ENCODE results near the gene GJA9.
"Not testable (repeated sequence)": the region's sequence is repeated elsewhere in the genome, so short reads cannot be mapped to it uniquely, and the experiment has no call there.

GJA9 gene

DNA sequence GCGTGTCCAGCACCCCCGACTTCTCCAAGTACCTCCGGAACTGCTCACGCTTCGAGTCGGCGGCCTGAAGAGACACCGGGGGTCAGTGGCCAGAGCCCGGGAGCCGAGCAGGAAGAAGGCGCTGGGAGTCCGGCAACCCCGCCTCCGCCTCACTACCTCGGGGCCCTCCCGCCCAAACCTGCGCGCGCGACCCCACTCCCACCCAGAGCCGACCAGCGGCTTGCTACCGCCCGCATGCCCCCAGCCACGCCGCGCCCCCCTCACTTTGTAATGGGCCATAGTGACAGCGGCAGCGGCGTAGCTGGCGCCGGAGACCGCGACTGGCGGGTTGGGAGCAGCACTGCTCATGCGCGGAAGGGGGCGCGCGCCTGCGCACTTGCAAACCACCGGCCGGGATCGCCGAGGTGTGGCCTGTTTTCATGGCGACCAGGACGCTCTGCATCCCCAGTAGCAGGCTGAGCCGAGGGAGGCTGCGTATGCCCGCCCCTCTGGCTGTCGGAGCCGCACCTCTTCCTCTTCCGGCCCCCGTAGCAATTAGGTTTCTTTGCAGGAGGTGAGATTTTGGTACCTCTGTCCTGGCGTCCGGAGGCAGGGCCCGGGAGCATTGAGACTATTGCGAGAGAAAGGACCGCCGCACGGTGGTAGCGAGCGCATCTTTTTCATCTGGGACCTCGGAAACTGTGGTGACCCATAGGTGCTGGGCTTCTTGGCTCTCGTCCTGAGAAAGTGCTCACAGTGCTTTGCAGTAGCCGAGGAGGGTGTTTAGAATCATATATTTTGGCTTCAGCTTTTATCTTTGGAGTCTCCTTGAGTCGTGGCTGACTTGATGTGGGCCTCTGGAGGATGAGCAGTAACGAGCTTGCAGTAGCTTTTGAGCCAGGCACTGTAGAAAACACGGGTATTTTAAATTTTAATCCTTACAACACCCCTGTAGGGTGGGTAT is 8.1 kb downstream of the GJA9 start, which contains the start of gene MYCBP:
Gene MYCBP (minus strand): TSS at position 322 of the 943 bp plus-strand sequence. CDS start 43 bp downstream, at position 279.
- peak; percentile 94 for DNase-seq

DNA sequence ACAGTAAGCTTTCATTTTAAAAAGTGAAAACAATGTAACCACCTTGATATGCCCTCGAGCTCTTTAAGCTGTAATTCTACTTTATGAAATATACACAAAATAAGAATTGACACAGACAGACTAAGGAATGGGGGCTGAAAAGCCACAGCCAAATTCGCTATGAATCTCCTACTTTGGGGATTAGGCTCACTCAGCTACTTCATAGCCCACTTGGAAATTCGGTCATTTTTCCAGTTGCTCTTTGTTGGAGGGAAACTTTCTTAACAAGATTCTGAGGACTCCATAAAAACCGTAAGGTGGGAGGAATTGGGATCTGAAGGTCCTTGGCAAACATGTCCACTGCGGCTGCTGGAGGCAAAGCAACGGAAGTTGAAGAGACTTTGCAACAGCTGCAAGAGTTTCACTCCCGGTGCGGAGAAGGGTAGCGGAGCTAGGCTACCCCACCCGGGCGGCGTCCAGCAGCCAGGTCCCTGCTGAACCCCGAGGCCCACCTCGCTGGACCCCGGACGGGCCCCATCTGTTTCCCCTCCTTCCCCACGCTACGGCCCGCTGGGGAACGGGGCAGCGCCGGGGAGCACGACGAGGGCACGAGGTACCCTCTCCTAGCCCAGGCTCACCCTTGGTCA is 8.9 kb downstream of the GJA9 start:
- peak; percentile 16 for DNase-seq

DNA sequence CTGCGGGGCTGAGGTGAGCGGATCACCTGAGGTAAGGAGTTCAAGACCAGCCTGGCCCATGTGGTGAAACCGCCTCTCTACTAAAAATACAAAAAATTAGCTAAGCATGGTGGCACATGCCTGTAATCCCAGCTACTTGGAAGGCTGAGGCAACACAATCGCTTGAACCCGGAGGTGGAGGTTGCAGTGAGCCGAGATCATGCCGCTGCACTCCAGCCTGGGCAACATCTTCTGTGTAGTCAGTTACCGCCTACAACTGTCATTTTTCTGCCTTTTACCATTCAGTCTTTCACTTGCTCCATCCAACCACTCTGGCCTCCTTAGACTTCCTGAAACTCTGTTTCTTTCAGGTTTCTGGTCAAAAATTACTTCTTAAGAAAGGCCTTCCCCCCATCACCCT is 10.4 kb downstream of the GJA9 start:
- no peak for DNase-seq

DNA sequence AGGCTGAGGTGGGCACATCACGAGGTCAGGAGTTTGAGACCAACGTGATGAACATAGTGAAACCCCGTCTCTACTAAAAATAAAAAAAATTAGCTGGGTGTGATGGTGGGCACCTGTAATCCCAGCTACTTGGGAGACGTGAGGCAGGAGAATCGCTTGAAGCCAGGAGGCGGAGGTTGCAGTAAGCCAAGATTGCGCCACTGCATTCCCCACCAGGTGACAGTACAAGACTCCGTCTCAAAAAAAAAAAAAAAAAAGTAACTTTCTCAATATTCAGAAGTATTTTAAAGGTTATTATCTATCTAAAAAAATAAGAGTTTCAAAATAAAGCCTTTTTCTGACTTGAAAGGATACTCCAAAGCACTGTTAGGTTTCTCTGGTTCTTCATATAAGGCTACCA is 14.2 kb downstream of the GJA9 start:
- no peak for DNase-seq

DNA sequence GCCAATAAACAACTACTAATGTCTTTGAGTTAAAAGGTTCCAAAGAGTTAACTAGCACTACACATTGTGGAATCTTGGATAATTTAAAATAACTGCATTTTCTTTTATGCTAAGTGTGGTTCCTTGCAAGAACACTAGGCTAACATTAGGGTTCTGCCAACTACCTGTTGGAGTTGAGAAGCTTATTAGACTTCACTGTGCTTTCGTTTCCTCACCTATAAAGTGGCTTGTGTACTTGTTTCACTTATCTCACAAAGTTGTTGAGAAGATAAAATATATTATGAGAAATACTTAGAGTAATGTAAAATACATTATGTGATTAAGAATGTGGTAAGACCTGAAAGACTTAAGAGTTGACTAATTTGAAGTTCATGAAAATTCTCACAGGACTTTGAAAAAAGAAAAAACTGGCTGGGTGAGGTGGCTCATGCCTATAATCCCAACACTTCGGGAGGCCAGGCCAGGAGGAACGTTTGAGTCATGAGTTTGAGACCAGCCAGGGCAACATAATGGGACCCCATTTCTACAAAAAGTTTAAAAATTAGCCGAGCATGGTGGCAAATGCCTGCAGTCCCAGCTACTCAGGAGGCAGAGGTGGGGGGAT is 16.2 kb downstream of the GJA9 start:
- DNase-seq = no peak

DNA sequence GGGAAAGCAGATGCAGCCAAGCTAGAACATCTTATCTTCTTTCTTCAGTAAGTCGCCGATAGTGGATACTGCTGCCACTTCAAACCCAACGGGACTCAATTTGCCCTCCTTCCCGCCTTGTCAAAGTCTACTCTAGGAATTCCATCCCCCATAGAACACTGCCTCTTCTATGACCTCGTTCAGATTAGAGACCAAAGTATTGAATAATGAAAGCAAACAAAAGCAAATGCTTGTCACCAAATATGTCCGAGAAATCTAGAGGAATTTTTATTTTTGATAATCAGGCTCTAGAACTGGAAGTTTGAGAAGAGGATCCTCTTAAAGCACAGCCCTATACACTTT is 21.0 kb downstream of the GJA9 start:
- no peak for DNase-seq

DNA sequence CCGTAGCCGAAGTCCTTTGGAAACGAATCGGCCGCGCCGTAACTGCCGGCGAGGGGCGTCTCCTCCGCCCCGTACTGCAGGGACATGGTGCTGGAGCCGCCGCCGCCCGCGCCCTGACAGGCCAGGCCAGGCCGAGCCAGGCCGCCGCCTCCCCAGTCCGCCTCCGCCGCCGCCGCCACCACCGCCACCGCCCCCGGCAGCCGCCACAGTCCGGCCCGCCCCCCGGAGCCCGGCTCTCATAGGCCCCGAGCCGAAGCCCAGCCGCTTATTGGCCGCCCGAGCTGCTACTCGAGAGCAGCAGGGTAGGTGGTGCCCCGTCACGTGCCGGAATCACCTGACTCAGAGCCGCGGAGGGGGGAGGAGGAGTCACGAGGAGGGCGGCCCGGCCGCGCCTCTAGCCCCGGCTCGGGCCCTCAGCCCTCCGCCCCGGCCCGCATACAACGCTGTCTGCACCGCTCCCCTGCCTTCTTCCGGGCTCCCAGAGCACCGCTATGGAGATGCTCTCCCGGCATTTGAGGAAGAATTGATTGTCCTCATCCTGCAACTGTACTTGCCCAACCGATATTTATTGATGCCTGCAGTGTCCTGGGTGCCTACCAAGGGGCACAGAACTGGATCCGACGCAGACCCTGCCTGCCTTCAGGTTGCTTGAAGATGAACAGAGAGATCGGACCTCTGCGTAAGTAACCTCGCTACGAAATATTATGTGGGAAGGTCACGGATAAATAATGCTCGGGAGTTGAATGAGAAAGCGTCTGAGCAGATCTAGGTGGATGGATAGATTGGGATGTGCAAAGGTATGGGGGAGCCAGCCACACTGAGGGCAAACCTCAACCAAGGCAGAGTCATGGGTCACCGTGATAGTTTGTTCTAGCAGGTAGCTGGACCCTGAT is 21.6 kb downstream of the GJA9 start, which contains the start of gene RRAGC:
Gene RRAGC (minus strand): TSS at position 212 of the 893 bp plus-strand sequence. CDS start 126 bp downstream, at position 86.
- peak; percentile 99 for DNase-seq

DNA sequence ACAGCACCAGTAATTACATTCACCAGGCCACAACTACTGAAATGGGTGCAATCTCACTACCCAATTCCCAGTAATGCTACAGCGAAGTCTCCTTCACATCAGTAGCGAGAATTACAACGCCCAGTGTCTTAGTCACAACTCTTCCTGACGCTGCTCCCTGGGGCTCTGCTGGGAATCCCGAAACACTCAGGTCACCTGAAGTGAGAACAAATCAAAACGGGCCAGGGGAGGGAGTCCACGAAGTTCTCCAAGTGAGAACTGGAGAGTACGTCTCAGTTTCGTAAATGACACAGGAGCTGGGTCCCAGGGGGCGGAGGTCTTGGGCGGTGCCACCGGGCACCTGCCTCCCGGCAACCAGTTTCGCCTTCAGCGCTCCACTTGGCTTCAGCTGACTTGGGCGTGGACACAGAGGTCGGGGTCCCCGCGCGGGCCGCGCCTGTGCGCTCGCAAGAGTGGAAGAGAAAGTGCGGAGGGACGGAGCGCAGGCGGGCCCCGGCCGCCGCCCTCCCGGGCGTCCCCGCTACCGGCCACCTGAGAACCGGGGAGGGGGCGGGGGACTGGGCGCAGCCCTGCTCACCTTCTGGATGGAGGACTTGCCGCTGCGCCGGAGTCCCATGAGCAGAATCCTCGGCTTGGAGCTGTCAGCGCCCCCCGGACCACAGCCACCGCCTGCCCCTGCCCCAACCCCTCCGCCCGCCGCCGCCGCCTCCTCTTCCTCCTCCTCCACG is 22.4 kb downstream of the GJA9 start:
- peak; percentile 58 for DNase-seq

DNA sequence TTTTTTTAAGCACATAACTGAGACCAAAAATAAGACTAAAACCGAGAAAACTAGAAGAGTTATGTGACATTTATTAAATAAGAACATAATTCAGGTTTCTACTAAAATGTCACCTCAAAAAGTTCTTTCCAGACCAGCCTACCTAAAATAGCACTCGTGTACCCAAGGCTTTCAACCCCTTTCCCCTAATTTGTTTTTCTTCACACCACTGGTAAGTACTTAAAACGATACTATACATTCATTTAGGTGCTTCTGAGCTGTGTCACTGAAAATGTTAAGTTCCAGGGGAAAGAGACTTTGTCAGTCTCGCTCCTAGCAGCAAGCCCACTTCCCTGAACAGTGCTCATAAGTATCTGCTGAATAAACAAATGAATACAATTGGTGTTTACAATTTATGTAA is 28.6 kb downstream of the GJA9 start:
- no peak for DNase-seq

DNA sequence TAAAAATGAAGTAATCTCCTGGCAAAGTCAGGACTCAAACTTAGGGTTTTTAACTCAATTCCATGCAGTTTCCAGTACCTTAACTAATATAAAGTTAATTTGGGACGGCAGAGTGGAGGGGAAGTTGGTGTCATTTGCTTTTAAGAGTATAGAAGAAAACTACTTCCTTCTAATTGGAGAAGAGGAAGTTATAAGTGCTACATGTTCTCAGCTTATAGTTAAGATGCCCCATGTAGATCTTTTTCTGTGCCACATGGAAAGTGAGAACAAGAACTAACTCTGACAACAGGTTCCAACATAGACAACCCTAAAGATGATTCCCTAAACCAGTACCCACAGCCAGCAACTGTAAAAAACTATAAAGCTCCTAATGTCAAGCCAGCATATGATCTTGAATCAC is 33.3 kb downstream of the GJA9 start:
- no peak for DNase-seq

DNA sequence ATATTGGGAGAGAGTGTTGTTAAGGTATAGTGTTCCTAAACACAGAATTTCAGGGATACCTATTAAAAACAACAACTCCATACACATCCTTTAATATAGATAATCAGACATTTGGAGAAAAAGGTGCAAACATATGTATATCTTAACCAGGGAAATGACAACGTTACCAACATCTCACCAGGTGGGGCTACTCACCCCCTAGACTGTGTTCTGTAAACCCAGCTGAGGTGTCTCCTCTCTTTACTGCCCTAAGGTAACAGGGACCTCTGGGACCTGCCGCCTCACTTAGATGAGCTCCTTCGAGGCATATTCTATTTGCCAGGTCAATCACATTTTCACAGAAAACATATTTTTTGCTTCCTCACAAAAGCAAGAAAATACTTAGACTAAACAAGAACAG is 35.2 kb downstream of the GJA9 start:
- no peak for DNase-seq

DNA sequence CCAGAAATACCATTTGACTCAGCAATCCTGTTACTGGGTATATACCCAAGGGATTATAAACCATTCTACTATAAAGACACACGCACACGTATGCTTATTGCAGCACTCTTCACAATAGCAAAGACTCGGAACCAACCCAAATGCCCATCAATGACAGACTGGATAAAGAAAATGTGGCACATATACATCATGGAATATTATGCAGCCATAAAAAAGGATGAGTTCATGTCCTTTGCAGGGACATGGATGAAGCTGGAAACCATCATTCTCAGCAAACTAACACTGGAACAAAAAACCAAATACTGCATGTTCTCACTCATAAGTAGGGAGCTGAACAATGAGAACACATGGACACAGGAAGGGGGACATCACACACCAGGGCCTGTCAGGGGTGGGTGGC is 36.3 kb downstream of the GJA9 start:
- not testable (repeated sequence) for DNase-seq

DNA sequence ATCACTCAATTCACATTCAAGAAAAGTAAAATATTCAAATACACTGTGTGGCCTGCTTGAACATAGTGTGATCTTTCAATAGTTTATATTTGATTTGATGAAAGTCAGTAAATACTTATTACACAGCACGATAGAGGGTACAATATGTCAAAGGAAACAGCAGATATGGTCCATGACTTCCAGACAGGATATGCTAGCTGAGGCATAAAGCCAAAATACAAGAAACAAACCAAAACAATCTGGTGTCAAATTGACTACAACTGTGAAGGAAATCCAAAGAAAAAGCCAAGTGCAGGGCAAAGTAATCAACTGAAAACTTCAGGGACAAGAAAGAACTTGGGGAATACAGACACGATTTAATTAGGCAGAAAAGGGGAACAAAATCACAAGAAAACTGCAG is 41.1 kb downstream of the GJA9 start:
- no peak for DNase-seq

DNA sequence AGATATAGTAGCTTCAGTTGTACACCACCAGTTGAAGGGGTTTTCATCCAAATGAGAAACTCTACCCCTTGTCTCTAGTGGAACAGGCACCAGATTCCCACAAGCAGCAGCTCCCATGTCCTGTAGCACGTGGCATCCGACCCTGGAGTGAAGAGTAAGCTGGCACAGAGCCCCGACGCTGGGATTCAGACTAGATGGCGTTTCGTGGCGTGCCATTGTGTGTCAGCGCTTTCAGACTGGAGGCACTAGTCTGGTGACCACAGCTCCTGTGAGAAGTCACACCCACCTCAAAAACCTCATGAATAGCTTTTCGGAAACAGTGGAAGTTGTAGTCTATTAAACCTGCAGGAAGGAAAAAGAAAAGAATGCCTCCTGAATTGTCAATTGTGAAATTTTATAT is 42.0 kb downstream of the GJA9 start:
- no peak for DNase-seq

DNA sequence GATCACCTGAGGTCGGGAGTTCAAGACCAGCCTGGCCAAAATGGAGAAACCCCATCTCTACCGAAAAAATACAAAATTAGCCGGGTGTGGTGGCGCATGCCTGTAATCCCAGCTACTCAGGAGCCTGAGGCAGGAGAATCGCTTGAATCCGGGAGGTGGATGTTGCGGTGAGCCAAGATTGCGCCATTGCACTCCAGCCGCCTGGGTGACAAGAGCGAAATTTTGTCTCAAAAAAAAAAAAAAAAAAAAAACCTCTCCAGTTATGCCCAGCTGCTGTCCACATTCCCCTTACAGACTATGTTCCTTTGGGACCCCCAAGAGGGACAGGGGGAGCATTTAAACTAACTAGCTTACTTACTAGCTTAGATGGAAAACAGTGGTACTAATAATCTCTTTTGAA is 45.1 kb downstream of the GJA9 start:
- not testable (repeated sequence) for DNase-seq

DNA sequence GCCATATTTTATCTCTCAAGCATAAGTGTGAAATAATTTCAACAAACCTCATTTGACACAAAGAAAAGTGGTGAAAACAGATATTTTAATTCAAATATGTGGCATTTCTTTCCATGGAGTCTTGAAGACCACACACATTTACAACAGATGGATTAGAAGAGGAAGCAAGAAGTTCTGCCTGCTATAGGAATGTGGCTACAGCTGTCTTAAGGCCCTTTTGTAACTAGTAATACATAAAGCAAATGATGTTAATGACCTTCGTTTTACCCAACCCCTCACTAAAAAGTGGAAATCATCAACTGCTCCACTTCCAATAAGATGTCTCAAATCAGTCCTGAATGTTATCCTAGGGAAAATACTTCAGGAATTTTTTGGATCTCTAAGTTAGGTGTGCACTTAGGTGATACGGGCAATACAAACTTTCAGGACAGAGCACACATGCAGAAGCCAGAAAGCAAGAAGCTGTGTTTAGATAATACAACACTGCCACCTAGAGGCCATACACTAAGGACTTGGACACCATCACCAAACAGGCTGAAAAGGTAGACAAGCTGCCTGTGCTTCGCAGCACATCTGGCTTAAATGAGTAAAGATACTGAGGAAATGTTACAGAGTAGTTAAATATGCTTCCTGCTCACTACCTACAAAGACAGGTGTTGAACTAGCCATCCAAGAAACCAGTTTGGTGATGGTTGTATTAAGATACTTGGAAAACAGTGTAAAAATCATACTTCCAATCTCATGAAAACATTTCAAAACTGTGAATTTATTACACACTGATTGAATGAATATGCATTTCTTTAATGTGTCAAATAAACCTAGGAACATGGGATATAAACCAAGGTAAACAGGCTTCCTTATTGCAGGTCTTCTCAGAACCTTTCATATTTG is 46.2 kb downstream of the GJA9 start:
- peak; percentile 75 for DNase-seq

DNA sequence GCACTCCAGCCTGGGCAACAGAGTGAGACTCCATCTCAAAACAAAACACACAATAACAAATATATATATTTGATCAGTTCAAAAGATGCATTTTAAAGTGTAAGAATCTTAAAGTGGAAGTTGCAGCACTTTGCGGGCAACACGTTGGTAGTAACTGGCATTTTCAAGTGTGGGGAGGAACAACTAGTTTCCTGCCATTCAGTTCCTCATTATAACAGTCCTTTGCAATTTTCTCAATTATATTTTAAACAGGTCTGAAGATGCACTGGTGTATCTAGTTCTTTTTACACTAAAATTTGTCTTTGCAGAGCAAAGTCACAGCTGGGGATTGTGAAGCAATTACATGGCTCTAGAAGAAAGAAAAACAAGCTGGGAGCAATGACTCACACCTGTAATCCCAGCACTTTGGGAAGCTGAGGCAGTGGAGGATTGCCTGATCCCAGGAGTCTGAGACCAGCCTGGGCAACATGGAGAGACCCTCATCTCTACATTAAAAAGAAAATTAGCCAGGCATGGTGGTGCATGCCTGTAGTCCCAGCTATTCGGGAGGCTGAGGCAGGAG is 47.1 kb downstream of the GJA9 start:
- DNase-seq = no peak

DNA sequence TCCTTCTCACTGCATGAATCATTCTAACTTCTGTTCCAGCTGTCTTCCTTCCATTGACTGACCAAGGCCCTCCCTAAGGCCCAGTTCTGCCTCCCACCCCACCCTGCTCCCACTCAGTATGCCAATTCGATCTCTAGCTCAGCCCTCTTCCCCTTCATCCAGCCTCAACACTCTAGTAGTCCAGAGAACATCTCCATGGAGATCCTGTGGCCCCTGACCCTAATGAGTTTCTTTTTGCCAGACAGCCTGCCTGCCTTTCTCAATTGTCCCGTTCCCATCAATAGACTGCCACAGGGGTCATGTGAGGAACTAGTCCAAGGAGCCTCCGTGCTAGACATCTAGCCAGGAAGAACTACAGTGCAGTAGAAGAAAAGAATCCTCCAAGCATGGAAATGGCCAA is 48.2 kb downstream of the GJA9 start:
- DNase-seq = no peak

DNA sequence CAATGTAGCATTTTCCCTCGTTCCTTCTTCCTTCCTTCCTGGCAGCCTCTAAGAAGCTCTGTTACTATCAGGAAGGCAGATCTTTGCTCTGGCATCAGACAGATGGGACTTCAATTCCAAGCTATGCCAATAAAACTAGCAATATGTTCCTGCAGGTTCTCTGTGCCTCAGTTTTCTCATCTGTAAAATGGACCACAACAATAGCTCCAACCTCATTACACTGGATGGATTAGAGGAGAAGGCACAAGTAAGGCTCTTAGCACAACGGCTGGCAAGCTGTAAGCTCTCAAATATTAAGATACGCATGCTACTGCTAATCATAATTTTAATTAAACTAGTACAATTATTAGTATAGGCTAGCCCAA is 49.0 kb downstream of the GJA9 start:
- no peak for DNase-seq

DNA sequence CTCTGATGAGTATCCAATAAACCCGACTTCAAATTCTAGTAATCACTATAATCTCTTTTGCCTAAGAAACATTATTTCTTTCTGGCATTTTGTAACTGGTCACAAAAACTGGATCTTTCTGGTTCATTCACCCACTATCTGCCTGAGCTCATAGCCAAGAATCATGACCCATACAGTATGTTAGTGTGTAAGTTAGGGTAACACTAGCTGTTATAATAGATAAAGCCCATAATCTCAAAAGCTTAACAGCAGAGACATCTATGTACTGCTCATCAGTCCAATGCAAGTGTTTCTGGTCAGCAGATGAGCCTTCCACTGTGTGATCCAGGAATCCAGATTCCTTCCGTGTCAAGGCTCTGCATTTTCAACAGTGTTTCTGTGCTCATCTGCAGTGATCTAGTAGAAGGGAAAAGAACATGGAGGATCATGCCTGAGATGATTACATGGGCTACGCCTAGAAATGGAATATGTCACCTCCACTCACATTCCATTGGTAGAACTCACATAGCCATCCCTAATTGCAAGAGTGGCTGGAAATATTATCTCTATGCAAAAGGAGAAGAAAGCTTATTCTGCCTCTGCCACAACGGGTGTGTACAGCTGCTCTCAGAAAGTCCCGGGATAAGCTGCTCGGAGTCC is 49.5 kb downstream of the GJA9 start:
- peak; percentile 12 for DNase-seq

Measured in fibroblast of skin of right biceps (primary cell).